Measurements from ENCODE around the gene BRMS1.

BRMS1 gene

DNA sequence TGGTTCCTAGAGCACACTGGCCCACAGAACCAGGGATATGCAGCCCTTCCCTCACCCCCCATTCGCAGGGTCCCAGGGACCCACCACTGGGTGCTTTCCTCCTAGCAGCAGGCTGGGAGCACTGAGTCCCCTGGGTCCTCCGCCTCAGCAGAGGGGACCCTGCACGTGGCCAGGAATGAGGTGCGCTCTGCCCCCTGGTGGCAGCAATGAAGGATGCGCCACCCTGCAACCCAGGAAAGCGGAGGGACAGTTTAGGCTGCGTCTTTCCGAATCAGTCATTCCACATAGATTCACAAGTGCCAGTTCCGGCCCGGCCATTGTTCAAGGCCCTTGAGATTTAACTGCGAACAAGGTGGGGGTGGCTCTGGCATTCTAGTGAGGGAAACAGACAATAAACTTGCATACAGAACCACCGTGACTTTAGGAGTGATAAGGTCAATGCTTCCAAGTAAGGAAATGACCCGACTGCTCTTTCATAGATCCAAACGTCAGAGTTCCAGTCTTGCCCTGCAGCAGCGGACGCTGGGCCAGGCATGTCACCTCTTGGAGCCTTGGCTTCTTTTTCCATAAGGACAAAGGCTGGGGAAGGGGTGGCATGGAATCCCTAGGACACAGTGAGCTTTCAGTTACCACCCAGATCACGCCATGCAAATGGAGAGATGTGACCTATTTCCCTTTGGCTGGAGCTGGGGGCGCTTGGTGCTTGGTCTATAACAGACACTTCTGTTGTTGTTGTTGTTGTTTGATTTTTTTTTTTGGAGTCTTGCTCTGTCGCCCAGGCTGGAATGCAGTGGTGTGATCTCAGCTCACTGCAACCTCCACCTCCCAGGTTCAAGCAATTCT is 16.4 kb downstream of the BRMS1 start:
- Histone ChIP-seq H3K4me1 (peaks cover 22% of the 10 kb centered on the region), H3K27me3 (no peaks in the 10 kb centered on the region), H3K36me3 (no peaks in the 10 kb centered on the region), H3K4me3 (ENCODE audit: low read depth, low read length) (peak overlapping the region; percentile 32), H3K9me3 (no peaks in the 10 kb centered on the region)
- DNase-seq: peak; percentile 90
- TF ChIP-seq, protein P1, sequence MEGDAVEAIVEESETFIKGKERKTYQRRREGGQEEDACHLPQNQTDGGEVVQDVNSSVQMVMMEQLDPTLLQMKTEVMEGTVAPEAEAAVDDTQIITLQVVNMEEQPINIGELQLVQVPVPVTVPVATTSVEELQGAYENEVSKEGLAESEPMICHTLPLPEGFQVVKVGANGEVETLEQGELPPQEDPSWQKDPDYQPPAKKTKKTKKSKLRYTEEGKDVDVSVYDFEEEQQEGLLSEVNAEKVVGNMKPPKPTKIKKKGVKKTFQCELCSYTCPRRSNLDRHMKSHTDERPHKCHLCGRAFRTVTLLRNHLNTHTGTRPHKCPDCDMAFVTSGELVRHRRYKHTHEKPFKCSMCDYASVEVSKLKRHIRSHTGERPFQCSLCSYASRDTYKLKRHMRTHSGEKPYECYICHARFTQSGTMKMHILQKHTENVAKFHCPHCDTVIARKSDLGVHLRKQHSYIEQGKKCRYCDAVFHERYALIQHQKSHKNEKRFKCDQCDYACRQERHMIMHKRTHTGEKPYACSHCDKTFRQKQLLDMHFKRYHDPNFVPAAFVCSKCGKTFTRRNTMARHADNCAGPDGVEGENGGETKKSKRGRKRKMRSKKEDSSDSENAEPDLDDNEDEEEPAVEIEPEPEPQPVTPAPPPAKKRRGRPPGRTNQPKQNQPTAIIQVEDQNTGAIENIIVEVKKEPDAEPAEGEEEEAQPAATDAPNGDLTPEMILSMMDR (IDR thresholded peaks at IDR 0.05; ENCODE audit: low read depth, low read length): peak; percentile 88

DNA sequence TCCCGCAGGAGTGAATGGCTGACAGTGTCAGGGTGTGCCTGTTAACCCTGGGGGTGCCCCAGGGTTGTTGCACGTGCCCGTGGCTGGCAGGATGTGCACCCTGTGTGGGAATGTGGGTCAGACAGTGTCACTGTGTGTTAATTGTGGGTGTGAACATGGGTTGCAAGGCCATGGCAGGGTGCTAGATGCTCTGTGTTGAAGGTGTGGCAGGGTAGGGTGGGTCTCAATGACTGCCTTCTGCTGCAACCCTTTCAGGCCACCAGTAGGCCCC is 16.9 kb downstream of the BRMS1 start:
- no peak overlapping the region for H3K4me3 ChIP-seq (ENCODE audit: low read depth, low read length)
- H3K27me3 ChIP-seq: no peaks in the 10 kb centered on the region
- no peaks in the 10 kb centered on the region for H3K9me3 ChIP-seq
- DNase-seq: no peak
- H3K36me3 ChIP-seq: no peaks in the 10 kb centered on the region
- peaks cover 22% of the 10 kb centered on the region for H3K4me1 ChIP-seq
- TF ChIP-seq, protein P1 (IDR thresholded peaks at IDR 0.05; ENCODE audit: low read depth, low read length): no peak

DNA sequence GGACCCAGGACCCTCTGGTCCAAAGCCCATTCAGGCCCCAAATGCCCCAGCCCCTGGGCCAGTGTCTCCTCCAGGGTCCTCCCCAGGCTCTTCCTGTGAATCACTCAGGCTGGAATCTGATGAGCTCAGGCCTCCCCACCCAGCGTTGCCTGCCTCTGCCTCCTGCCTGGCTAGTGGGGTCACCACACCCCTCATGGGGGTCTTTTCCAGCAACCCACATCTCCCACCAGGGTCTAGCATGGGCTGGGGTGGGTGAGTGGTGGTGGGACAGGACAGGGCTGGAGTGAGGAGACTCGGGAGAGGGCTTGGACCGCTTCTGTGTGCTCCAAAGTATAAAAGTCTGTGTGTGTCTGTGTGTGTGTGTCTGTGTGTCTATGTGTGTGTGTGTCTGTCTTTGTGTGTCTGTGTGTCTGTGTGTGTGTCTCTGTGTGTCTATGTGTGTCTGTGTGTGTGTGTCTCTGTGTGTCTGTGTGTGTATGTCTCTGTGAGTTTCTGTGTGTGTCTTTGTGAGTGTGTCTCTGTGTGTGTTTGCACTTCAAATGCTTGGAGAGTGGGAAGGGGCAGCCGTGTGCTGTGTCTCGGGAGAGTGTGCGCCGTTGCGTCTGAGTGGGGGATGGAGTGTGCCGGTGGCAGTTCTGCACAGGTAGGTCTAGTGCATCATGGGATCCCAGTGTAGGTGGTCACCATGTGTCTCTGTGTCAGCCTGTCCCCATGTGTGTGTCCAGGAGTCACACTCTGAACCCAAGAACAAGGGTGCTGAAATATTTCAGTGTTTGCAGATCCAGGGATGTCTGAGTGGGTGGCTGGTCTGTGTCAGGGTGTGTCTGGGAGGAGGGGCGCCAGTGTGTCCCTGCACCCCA is 17.5 kb downstream of the BRMS1 start:
- Histone ChIP-seq H3K36me3 (no peaks in the 10 kb centered on the region), H3K4me1 (peaks cover 22% of the 10 kb centered on the region), H3K9me3 (no peaks in the 10 kb centered on the region), H3K4me3 (ENCODE audit: low read depth, low read length) (no peak overlapping the region), H3K27me3 (no peaks in the 10 kb centered on the region)
- DNase-seq: no peak
- TF ChIP-seq, protein P1 (IDR thresholded peaks at IDR 0.05; ENCODE audit: low read depth, low read length): no peak

DNA sequence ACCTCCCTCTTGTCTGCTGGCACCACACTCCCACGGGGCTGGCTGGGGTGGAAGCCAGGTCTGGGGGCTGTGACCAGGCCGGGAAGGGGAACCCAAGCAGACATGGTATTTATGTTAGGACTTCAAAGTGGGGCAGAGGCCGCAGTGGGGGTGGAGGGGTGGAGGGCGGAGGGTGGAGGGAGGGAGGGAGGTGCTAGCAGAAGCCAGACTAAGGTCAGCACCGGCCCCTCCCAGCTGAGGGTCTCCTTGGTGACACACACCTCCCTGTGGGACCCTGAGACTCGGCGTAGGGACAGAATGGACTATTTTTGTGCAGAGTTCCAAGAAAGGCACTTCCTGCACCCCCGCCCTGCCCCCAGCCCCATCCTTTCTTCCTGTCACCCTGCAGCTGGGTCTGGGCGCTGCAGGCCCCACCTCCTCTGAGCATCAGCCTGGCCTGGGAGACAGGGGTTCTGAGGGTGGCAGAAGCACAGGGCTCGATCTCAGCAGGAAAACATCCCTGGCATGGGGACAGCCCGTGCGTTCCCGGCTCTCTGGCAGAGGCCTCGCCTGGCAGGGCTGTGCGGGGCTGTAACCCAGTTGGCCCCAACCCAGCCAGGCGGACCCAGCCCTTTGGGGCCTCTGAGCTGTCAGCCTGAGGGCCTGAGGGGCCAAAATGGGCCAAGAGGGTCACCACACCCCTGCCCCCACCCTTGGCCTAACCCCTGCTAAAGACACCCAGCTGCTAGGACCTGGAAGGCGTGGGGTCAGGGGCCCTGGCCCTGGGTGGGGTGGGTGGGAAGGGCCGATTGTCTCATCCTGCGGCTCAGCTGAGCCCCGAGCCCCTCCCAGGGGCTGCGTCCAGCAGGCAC is 18.4 kb downstream of the BRMS1 start:
- no peak for DNase-seq
- Histone ChIP-seq H3K4me3 (ENCODE audit: low read depth, low read length) (no peak overlapping the region), H3K4me1 (peaks cover 22% of the 10 kb centered on the region), H3K27me3 (no peaks in the 10 kb centered on the region), H3K36me3 (no peaks in the 10 kb centered on the region), H3K9me3 (no peaks in the 10 kb centered on the region)
- TF ChIP-seq, protein P1 (IDR thresholded peaks at IDR 0.05; ENCODE audit: low read depth, low read length): no peak

DNA sequence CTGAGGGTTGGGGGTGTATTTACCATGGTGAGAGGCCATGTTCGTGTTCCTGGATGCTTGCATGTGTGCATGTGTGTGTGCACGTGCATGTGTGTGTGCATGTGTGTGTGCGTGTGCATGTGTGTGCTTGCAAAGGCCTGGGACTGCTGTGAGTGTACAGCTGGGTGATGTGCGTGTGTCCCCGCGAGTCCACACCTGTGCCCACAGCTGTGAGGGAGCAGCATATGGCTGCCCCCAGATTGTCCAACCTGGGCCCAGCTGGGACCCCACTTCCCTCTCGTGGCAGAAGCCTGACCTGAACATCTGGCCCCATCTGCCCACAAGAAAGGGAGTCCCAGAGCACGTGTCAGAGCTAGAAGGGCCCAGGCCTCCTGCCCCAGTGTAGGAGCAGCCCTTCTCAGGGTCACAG is 19.6 kb downstream of the BRMS1 start:
- H3K27me3 ChIP-seq: no peaks in the 10 kb centered on the region
- TF ChIP-seq, protein P1 (IDR thresholded peaks at IDR 0.05; ENCODE audit: low read depth, low read length): no peak
- H3K4me1 ChIP-seq: peaks cover 22% of the 10 kb centered on the region
- no peaks in the 10 kb centered on the region for H3K9me3 ChIP-seq
- no peaks in the 10 kb centered on the region for H3K36me3 ChIP-seq
- no peak for DNase-seq
- H3K4me3 ChIP-seq (ENCODE audit: low read depth, low read length): no peak overlapping the region
